Measurements from ENCODE around the gene FBXO41. TPM values are rescaled to one million over a fixed set of nuclear protein-coding genes. Genes with fewer than 3 reads are reported as not detected.

FBXO41 gene
- polyA plus RNA-seq, 1 of the 3 experiments (the other 2 are of a cell fraction): 3.1 TPM

GRCh38 chr2:73286134-73286655 is 1.9 kb upstream of the FBXO41 start:
- Histone ChIP-seq H3K27ac (ENCODE audit: low read depth in 2 of 2, low read length in 1 of 2) (no peak overlapping the region), H3K9me3 (no peaks in the 10 kb centered on the region), H3F3A (replicated peaks; ENCODE audit: insufficient read depth) (no peaks in the 10 kb centered on the region), H3K9me2 (no peaks in the 10 kb centered on the region), H3K79me2 (ENCODE audit: insufficient read depth) (peaks cover 6% of the 10 kb centered on the region; the same call in 1 of the 2 replicates), H3K27me3 (ENCODE audit: insufficient read depth) (peaks cover 9% of the 10 kb centered on the region), H4K20me1 (ENCODE audit: insufficient read depth) (peaks cover 5% of the 10 kb centered on the region), H3K36me3 (replicated peaks in 1 of 2; ENCODE audit: control insufficient read depth in 1 of 2, insufficient read depth in 2 of 2, low read length in 1 of 2) (no peaks in the 10 kb centered on the region), H3K9ac (no peak overlapping the region), H3K4me3 (ENCODE audit: low read depth in 2 of 2, low read length in 1 of 2) (no peak overlapping the region), H2AFZ (ENCODE audit: low read depth) (no peak overlapping the region), H3K4me1 (ENCODE audit: control insufficient read depth in 1 of 2, insufficient read depth in 2 of 2, low read depth in 1 of 2, low read length in 1 of 2) (peaks cover 6 to 16% of the 10 kb centered on the region in 2 experiments; a peak in 1 of 4 replicates), H3K4me2 (no peak overlapping the region)
- ChIA-PET POLR2A (no interaction called here), CTCF (no interaction called here)
- TF ChIP-seq ELF1 (IDR thresholded peaks at IDR 0.05) (no peak), RFX5 (IDR thresholded peaks at IDR 0.05; ENCODE audit: low read length) (no peak), TAF1 (IDR thresholded peaks at IDR 0.05; ENCODE audit: borderline replicate concordance, low read depth, low read length) (no peak), TEAD4 (IDR thresholded peaks at IDR 0.05; ENCODE audit: borderline replicate concordance, insufficient read depth) (no peak), USF2 (IDR thresholded peaks at IDR 0.05; ENCODE audit: borderline replicate concordance, low read depth, low read length) (no peak), FOXM1 (IDR thresholded peaks at IDR 0.05; ENCODE audit: low read depth) (no peak), GABPA (IDR thresholded peaks at IDR 0.05; ENCODE audit: low read depth) (no peak), NFIC (IDR thresholded peaks at IDR 0.05; ENCODE audit: borderline replicate concordance) (no peak), MEF2A (IDR thresholded peaks at IDR 0.05; ENCODE audit: borderline replicate concordance, low read depth) (no peak), RAD21 (IDR thresholded peaks at IDR 0.05; ENCODE audit: low read length) (no peak), JUND (IDR thresholded peaks at IDR 0.05) (no peak), FOXJ3 (CRISPR knock-in tag; IDR thresholded peaks at IDR 0.05) (no peak), MAX (IDR thresholded peaks at IDR 0.05; ENCODE audit: low read depth) (no peak), EP300 (IDR thresholded peaks at IDR 0.05; ENCODE audit: borderline replicate concordance in 1 of 2, low read depth in 1 of 2, low read length in 1 of 2) (no peak), IRF3 (IDR thresholded peaks at IDR 0.05; ENCODE audit: low read depth, low read length) (no peak), NRF1 (IDR thresholded peaks at IDR 0.05; ENCODE audit: low read depth, low read length) (no peak), REST (IDR thresholded peaks at IDR 0.05; ENCODE audit: low read depth, low read length) (no peak)
- WGBS (ENCODE audit: low lambda C conversion rate): 87% methylated on average over 3 of the region's 3 CpGs
- DNase-seq: no peak

All from SK-N-SH (cell line).